ENCODE results near the gene PRDM7. TPM values are rescaled to one million over a fixed set of nuclear protein-coding genes. Genes with fewer than 3 reads are reported as not detected.

Gene PRDM7
- total and polyA plus RNA-seq, 2 of the 4 experiments (the other 2 are of a cell fraction) = not detected

- Histone ChIP-seq H2BK20ac (ENCODE audit: low read depth, low read length) (no peak overlapping the region), H3K4ac (ENCODE audit: low read depth, low read length) (no peak overlapping the region), H3K79me1 (ENCODE audit: low read depth in 1 of 2, low read length in 2 of 2) (peaks cover 8 to 17% of the 10 kb centered on the region in 2 experiments; a peak in 3 of 4 replicates), H3K36me3 (ENCODE audit: control insufficient read depth, insufficient read depth, low read length) (no peaks in the 10 kb centered on the region), H2AK5ac (ENCODE audit: low read depth, low read length) (no peak overlapping the region), H3K9me1 (ENCODE audit: insufficient read depth, low read length) (peaks cover 7% of the 10 kb centered on the region), H3K14ac (replicated peaks; ENCODE audit: low read depth, low read length) (no peak overlapping the region), H4K91ac (ENCODE audit: insufficient read depth, low read depth, low read length) (no peak overlapping the region), H3K18ac (ENCODE audit: low read depth, low read length) (no peak overlapping the region), H3K9ac (ENCODE audit: low read depth, low read length) (no peak overlapping the region), H3K9me3 (ENCODE audit: control insufficient read depth, insufficient read depth, low read length) (no peaks in the 10 kb centered on the region), H3K4me3 (ENCODE audit: insufficient read depth, low read depth, low read length) (peak overlapping the region; percentile 74; the same call in 1 of the 2 replicates), H3K4me2 (ENCODE audit: low read depth, low read length) (peak overlapping the region; percentile 75), H2BK5ac (ENCODE audit: low read depth, low read length, poor library complexity, severe bottlenecking) (no peak overlapping the region), H2BK15ac (ENCODE audit: low read depth, low read length) (no peak overlapping the region), H3K27ac (ENCODE audit: insufficient read depth, low read length) (no peak overlapping the region), H4K5ac (ENCODE audit: low read depth, low read length) (no peak overlapping the region), H3K56ac (ENCODE audit: extremely low read depth, insufficient read depth, low read length) (no peak overlapping the region), H2AK9ac (replicated peaks; ENCODE audit: low read depth, low read length, poor library complexity) (peak overlapping the region; percentile 87), H3K27me3 (ENCODE audit: control insufficient read depth, insufficient read depth, low read length) (no peaks in the 10 kb centered on the region), H3K4me1 (ENCODE audit: control insufficient read depth, insufficient read depth, low read length) (peaks cover 10% of the 10 kb centered on the region), H4K8ac (ENCODE audit: low read depth in 2 of 2, low read length in 2 of 2) (no peak overlapping the region), H2BK120ac (ENCODE audit: low read depth, low read length) (no peak overlapping the region), H2AFZ (replicated peaks; ENCODE audit: low read length, poor library complexity) (peak overlapping the region; percentile 89), H4K20me1 (ENCODE audit: insufficient read depth, low read length) (peaks cover 3% of the 10 kb centered on the region; the same call in 1 of the 2 replicates), H3K23ac (ENCODE audit: low read depth, low read length) (no peak overlapping the region)
- intact Hi-C loops (cut with micrococcal nuclease) = no loop called here
- BruUV-seq (replicated peaks) = no TSS peak
- dilution Hi-C loops (cut with HindIII; ENCODE audit: low sequenced_read_pairs, unreplicated experiment) = no loop called here
- ChIA-PET CTCF (interaction anchor here (1.1 kb wide), 1 partner anchor 157 kb away, joined by 3 read pairs; no protein-coding TSS in a partner anchor), POLR2A (ENCODE audit: unreplicated experiment) (no interaction called here)
- DNase-seq = no peak
- no peak for ATAC-seq (ENCODE audit: low read depth)
- no peak for TF ChIP-seq FOS (IDR thresholded peaks at IDR 0.05; ENCODE audit: low read depth, low read length)
- TF ChIP-seq MXI1 (IDR thresholded peaks at IDR 0.05; ENCODE audit: borderline replicate concordance, low read depth, low read length) = no peak
- no peak for TF ChIP-seq NFE2L2 (IDR thresholded peaks at IDR 0.05; ENCODE audit: low read depth, low read length)
- TF ChIP-seq POLR2A (IDR thresholded peaks at IDR 0.05; ENCODE audit: low read depth, low read length) = no peak
- TF ChIP-seq ELK1 (IDR thresholded peaks at IDR 0.05; ENCODE audit: borderline replicate concordance, low read depth, low read length) = no peak
- TF ChIP-seq RCOR1 (IDR thresholded peaks at IDR 0.05; ENCODE audit: insufficient replicate concordance, low read length) = no peak
- TF ChIP-seq MAFK (IDR thresholded peaks at IDR 0.05; ENCODE audit: low read depth, low read length) = no peak
- no peak for TF ChIP-seq CTCF (conservative IDR thresholded peaks at IDR 0.05; ENCODE audit: low read depth, low read length)
- no peak for TF ChIP-seq CHD1 (IDR thresholded peaks at IDR 0.05; ENCODE audit: low read depth, low read length)
- no peak for TF ChIP-seq MAZ (IDR thresholded peaks at IDR 0.05; ENCODE audit: borderline replicate concordance, low read depth, low read length)
- no peak for TF ChIP-seq USF2 (IDR thresholded peaks at IDR 0.05; ENCODE audit: low read depth, low read length)
- no peak for TF ChIP-seq SMC3 (IDR thresholded peaks at IDR 0.05; ENCODE audit: low read depth, low read length)
- in situ Hi-C loops (cut with MboI; ENCODE audit: low sequenced_read_pairs) = no loop called here
- no CpG with 5 or more reads among the region's 7 CpGs for WGBS, 2 experiments (ENCODE audit: extremely low coverage in 2 of 2, insufficient read length in 1 of 2)
Measured at GRCh38 chr16:90018297-90018651, 58.9 kb downstream of the PRDM7 start.

All from IMR-90 (cell line).